Measurements from ENCODE around the gene PCSK4.
A peak's percentile ranks its signal among the peaks of the same experiment; 100 is the strongest.

PCSK4 gene

GRCh38 chr19:1433119-1434039, 56.8 kb downstream of the PCSK4 start:
- H3K4me3 ChIP-seq (ENCODE audit: insufficient read depth in 1 of 2, low read depth in 1 of 2, low read length in 2 of 2), result no peak overlapping the region
- no peak overlapping the region for H3K27ac ChIP-seq (ENCODE audit: low read length, poor library complexity, severe bottlenecking)
- H3K36me3 ChIP-seq (ENCODE audit: control insufficient read depth in 1 of 2, insufficient read depth in 2 of 2, low read depth in 1 of 2, low read length in 2 of 2), result peaks cover 63 to 70% of the 10 kb centered on the region in 2 experiments
- H3K4me1 ChIP-seq (ENCODE audit: control insufficient read depth, insufficient read depth, low read depth, low read length), result peaks cover 7% of the 10 kb centered on the region
- H2BK120ac ChIP-seq (ENCODE audit: low read depth, low read length), result no peak overlapping the region
- H3K79me1 ChIP-seq (replicated peaks; ENCODE audit: low read length, poor library complexity, severe bottlenecking), result peaks cover 55% of the 10 kb centered on the region
- no peak overlapping the region for H4K8ac ChIP-seq (ENCODE audit: low read length)
- H3K4me2 ChIP-seq (ENCODE audit: low read length, poor library complexity, severe bottlenecking), result no peak overlapping the region
- no peaks in the 10 kb centered on the region for H3K27me3 ChIP-seq (ENCODE audit: control insufficient read depth in 1 of 2, insufficient read depth in 1 of 2, low read length in 2 of 2)
- no peak overlapping the region for H3K4ac ChIP-seq (ENCODE audit: low read depth in 1 of 2, low read length in 2 of 2)
- no peak overlapping the region for H3K18ac ChIP-seq (ENCODE audit: low read depth in 1 of 2, low read length in 2 of 2)
- H2AFZ ChIP-seq (ENCODE audit: low read depth, low read length), result no peak overlapping the region
- no peak overlapping the region for H3K23ac ChIP-seq (ENCODE audit: low read length in 2 of 2)
- H2AK5ac ChIP-seq (ENCODE audit: low read length, severe bottlenecking), result no peak overlapping the region
- H2BK5ac ChIP-seq (ENCODE audit: low read depth, low read length, poor library complexity, severe bottlenecking), result no peak overlapping the region
- no peak overlapping the region for H2BK12ac ChIP-seq (ENCODE audit: low read length in 2 of 2)
- H3K9ac ChIP-seq (ENCODE audit: low read length), result no peak overlapping the region
- no peak for DNase-seq
- no peak overlapping the region for H2BK15ac ChIP-seq (ENCODE audit: low read depth, poor library complexity, severe bottlenecking)
- 95% methylated on average over 42 of the region's 47 CpGs for WGBS
- no peak overlapping the region for H3K14ac ChIP-seq (ENCODE audit: low read length in 2 of 2)
- H3K9me3 ChIP-seq (ENCODE audit: control insufficient read depth, low read length), result no peaks in the 10 kb centered on the region
- H4K91ac ChIP-seq (ENCODE audit: low read length), result no peak overlapping the region

GRCh38 chr19:1432507-1432887, 57.7 kb downstream of the PCSK4 start:
- no peak overlapping the region for H3K9ac ChIP-seq (ENCODE audit: low read length)

GRCh38 chr19:1431759-1432506, 58.2 kb downstream of the PCSK4 start:
- Histone ChIP-seq H3K9ac (ENCODE audit: low read length) (no peak overlapping the region), H2BK12ac (ENCODE audit: low read length in 2 of 2) (no peak overlapping the region), H3K36me3 (ENCODE audit: control insufficient read depth in 1 of 2, insufficient read depth in 2 of 2, low read depth in 1 of 2, low read length in 2 of 2) (peaks cover 78 to 80% of the 10 kb centered on the region in 2 experiments), H2BK120ac (ENCODE audit: low read depth, low read length) (no peak overlapping the region), H3K9me3 (ENCODE audit: control insufficient read depth, low read length) (no peaks in the 10 kb centered on the region), H4K91ac (ENCODE audit: low read length) (peak overlapping the region; percentile 61), H3K27ac (ENCODE audit: low read length, poor library complexity, severe bottlenecking) (no peak overlapping the region), H3K79me1 (replicated peaks; ENCODE audit: low read length, poor library complexity, severe bottlenecking) (peaks cover 69% of the 10 kb centered on the region), H4K8ac (ENCODE audit: low read length) (peak overlapping the region; percentile 28), H3K4ac (ENCODE audit: low read depth in 1 of 2, low read length in 2 of 2) (no peak overlapping the region), H2BK15ac (ENCODE audit: low read depth, poor library complexity, severe bottlenecking) (no peak overlapping the region), H2AFZ (ENCODE audit: low read depth, low read length) (no peak overlapping the region), H3K4me3 (ENCODE audit: insufficient read depth in 1 of 2, low read depth in 1 of 2, low read length in 2 of 2) (peak overlapping the region in 1 of 2 experiments; percentile 11), H2AK5ac (ENCODE audit: low read length, severe bottlenecking) (no peak overlapping the region), H3K4me2 (ENCODE audit: low read length, poor library complexity, severe bottlenecking) (no peak overlapping the region), H3K27me3 (ENCODE audit: control insufficient read depth in 1 of 2, insufficient read depth in 1 of 2, low read length in 2 of 2) (no peaks in the 10 kb centered on the region), H2BK5ac (ENCODE audit: low read depth, low read length, poor library complexity, severe bottlenecking) (no peak overlapping the region), H3K23ac (ENCODE audit: low read length in 2 of 2) (no peak overlapping the region), H3K4me1 (ENCODE audit: control insufficient read depth, insufficient read depth, low read depth, low read length) (peaks cover 3% of the 10 kb centered on the region), H3K18ac (ENCODE audit: low read depth in 1 of 2, low read length in 2 of 2) (no peak overlapping the region), H3K14ac (ENCODE audit: low read length in 2 of 2) (no peak overlapping the region)
- no peak for DNase-seq
- WGBS, result 96% methylated on average over 24 of the region's 24 CpGs

More at GRCh38 chr19:1432507-1432887, 57.7 kb downstream of the PCSK4 start:
- peaks cover 63% of the 10 kb centered on the region for H3K79me1 ChIP-seq (replicated peaks; ENCODE audit: low read length, poor library complexity, severe bottlenecking)
- no peak overlapping the region for H3K14ac ChIP-seq (ENCODE audit: low read length in 2 of 2)
- no peak overlapping the region for H3K4me3 ChIP-seq (ENCODE audit: insufficient read depth in 1 of 2, low read depth in 1 of 2, low read length in 2 of 2)
- no peak overlapping the region for H3K18ac ChIP-seq (ENCODE audit: low read depth in 1 of 2, low read length in 2 of 2)
- no peak overlapping the region for H3K4ac ChIP-seq (ENCODE audit: low read depth in 1 of 2, low read length in 2 of 2)
- H3K9me3 ChIP-seq (ENCODE audit: control insufficient read depth, low read length), result no peaks in the 10 kb centered on the region
- no peak overlapping the region for H3K23ac ChIP-seq (ENCODE audit: low read length in 2 of 2)
- 97% methylated on average over 16 of the region's 16 CpGs for WGBS
- H2BK15ac ChIP-seq (ENCODE audit: low read depth, poor library complexity, severe bottlenecking), result no peak overlapping the region
- H4K91ac ChIP-seq (ENCODE audit: low read length), result no peak overlapping the region
- peaks cover 72 to 74% of the 10 kb centered on the region in 2 experiments for H3K36me3 ChIP-seq (ENCODE audit: control insufficient read depth in 1 of 2, insufficient read depth in 2 of 2, low read depth in 1 of 2, low read length in 2 of 2)
- no peak overlapping the region for H3K27ac ChIP-seq (ENCODE audit: low read length, poor library complexity, severe bottlenecking)
- H2BK120ac ChIP-seq (ENCODE audit: low read depth, low read length), result no peak overlapping the region
- DNase-seq, result no peak
- H4K8ac ChIP-seq (ENCODE audit: low read length), result no peak overlapping the region
- peaks cover 3% of the 10 kb centered on the region for H3K4me1 ChIP-seq (ENCODE audit: control insufficient read depth, insufficient read depth, low read depth, low read length)
- H2AFZ ChIP-seq (ENCODE audit: low read depth, low read length), result no peak overlapping the region
- H3K4me2 ChIP-seq (ENCODE audit: low read length, poor library complexity, severe bottlenecking), result no peak overlapping the region
- H2AK5ac ChIP-seq (ENCODE audit: low read length, severe bottlenecking), result no peak overlapping the region
- H2BK5ac ChIP-seq (ENCODE audit: low read depth, low read length, poor library complexity, severe bottlenecking), result no peak overlapping the region
- H2BK12ac ChIP-seq (ENCODE audit: low read length in 2 of 2), result no peak overlapping the region
- no peaks in the 10 kb centered on the region for H3K27me3 ChIP-seq (ENCODE audit: control insufficient read depth in 1 of 2, insufficient read depth in 1 of 2, low read length in 2 of 2)

All from mesenchymal stem cell (in vitro differentiated cells and primary cell).